Measurements from ENCODE around the gene NOS3.

NOS3 gene

DNA sequence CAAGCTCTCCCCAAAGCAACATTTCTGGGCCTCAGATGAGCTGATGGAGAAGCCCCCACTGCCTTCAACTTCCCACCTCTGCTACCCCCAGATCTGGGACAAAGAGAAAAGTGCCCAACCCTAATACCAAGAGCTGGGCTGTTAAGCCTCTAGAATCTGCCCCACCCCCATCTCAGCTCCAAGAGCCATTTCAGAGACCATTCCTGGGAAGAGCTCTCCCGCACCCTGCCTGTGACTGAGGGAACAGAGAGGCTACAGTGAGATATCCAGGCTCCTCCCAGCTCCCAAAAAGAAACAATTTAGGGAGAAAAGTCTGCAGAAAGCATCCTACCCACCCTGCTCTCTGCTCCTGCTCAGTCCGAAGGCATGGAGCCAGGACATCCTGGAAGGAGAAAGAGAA, 10.2 kb upstream of the NOS3 start:
- peak; percentile 38 for DNase-seq

DNA sequence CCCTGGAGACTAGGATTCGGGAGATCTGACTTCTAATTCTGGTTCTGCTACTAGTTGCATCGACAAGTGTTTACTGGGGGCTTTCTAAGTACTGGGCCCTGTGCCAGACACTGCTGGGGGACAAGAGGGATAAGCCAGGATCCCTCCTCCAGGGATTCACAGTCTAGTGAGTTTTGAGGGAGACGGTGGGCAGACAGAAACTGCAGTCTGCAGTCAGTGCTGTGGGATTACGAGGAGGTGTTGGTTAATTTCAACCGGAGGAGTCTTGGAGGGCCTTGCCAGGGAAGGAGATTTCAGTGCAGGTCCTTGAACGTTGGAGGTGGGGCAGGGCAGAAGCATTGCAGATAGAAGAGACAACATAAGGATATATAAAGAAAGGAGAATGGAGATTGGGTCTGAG, 9.2 kb upstream of the NOS3 start:
- DNase-seq, result peak; percentile 67

DNA sequence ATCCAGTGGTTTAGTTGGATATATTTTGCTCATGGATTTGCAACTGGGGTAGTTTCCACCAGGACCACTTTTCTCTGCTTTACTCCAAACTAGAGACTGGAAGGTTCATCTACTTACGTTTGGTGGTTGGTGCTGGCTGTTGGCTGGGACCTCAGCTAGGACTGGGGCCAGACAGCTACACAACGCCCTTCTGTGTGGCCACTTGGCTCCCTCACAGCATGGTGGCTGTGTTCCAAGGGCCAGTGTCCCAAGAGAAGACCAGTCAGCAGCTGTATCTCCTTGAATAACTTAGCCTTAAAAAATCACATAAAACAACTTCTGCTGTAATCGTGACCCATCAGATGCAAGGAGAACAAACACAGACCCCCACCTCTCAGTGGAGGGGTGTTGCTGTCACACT, 8.5 kb upstream of the NOS3 start:
- no peak for DNase-seq

DNA sequence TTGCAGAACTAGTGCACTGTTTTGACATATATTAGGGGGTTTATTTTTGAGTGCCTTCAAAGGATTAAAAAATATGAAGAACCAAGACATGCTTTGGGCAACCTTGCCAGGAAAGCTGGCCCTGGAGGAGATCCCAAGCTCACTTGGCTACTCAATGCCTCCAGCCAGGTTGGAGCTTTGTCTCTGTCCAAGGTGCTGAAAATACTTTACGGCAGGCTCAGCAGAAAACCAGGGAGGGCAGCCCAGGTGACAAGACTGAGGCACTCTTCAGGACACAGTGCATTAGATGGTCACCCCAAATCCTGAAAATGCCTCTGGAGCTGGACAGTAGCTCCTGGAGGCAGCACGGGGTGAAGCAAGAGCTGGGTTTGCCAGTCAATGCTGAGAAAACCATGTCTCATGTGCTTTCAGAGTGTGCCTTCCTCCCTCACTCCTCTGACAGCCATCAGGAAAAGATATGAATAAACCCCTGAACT, 6.9 kb upstream of the NOS3 start:
- no peak for DNase-seq

- DNase-seq, result peak; percentile 6
Observed at GRCh38 chr7:150986099-150986512, 4.7 kb upstream of the NOS3 start.

GRCh38 chr7:150986556-150986955, 4.3 kb upstream of the NOS3 start:
- DNase-seq, result no peak

DNA sequence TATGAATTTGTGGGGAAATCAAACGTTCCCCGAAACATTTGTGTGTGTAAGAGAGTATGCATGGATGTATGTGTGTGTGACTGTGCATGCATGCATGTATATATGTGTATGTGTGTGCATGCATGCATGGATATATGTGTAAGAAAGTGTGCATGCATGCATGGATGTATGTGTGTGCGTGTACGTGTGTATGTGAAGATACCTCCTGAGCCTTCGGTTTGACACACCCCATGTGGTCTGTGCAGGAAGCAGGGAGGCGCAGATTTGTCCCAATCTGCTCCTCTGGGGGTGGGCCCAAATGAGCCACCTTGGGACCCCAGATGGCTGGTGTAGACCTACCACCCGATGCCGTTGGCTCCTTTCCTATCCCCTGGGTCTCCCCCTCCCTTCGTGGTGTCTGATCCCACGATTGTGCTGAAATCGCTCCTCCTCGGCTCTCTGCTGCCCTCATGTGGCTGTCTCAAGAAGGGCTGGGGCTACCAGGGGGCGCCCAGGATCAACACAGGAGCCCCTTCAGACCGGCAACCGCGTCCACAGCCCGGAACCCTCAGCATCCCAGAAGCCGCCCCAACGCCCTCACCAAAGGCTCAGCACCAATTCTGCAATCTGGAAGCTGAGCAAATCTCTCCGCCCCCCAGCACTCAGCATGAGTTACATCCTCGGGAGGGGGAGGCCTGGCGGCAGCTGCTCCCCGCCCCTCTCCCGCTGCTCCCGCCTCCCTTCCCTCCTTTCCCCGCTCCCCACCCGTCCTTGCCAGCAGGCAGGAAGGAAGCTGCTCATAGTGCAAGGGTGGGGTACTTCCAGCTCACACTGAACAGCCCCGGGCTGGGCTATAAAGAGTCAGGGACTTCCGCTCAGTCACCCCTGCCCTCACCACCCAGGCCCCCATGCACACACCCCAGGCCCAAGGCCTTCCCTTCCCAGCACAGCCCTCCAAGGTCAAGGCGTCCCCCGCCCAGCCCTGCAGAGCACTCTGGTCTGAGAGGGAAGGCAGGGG, 2.3 kb upstream of the NOS3 start:
- peak; percentile 41 for DNase-seq

DNA sequence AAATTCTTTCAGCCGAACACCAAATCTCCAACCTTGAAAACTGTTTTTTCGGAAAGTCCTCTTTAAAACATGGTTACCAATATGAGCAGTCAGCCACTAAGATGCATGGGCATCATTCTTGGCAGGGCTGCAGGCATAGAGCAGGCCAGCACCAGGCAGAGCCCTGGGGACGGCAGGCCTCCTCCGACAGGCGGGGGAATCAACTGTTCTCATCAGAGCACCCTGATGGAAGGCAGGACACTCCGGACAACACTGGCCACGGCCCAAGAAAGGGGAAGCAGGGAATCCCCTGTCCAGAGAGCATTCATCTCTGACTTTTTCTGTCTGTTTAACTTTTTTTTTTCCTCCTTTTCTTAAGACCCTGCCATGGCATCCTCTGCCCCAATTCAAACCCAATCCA, 1.4 kb upstream of the NOS3 start:
- DNase-seq, result no peak

DNA sequence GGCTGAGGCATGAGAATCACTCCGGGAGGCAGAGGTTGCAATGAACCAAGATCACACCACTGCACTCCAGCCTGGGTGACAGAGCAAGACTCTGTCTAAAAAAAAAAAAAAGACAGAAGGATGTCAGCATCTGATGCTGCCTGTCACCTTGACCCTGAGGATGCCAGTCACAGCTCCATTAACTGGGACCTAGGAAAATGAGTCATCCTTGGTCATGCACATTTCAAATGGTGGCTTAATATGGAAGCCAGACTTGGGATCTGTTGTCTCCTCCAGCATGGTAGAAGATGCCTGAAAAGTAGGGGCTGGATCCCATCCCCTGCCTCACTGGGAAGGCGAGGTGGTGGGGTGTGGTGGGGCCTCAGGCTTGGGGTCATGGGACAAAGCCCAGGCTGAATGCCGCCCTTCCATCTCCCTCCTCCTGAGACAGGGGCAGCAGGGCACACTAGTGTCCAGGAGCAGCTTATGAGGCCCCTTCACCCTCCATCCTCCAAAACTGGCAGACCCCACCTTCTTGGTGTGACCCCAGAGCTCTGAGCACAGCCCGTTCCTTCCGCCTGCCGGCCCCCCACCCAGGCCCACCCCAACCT, 1.3 kb downstream of the NOS3 start:
- no peak for DNase-seq

- DNase-seq, result no peak
Observed at GRCh38 chr7:150992833-150993302, 2.1 kb downstream of the NOS3 start.

- no peak for DNase-seq
Observed at GRCh38 chr7:150993511-150993910, 2.7 kb downstream of the NOS3 start.

GRCh38 chr7:150994141-150994837, 3.5 kb downstream of the NOS3 start:
- no peak for DNase-seq

DNA sequence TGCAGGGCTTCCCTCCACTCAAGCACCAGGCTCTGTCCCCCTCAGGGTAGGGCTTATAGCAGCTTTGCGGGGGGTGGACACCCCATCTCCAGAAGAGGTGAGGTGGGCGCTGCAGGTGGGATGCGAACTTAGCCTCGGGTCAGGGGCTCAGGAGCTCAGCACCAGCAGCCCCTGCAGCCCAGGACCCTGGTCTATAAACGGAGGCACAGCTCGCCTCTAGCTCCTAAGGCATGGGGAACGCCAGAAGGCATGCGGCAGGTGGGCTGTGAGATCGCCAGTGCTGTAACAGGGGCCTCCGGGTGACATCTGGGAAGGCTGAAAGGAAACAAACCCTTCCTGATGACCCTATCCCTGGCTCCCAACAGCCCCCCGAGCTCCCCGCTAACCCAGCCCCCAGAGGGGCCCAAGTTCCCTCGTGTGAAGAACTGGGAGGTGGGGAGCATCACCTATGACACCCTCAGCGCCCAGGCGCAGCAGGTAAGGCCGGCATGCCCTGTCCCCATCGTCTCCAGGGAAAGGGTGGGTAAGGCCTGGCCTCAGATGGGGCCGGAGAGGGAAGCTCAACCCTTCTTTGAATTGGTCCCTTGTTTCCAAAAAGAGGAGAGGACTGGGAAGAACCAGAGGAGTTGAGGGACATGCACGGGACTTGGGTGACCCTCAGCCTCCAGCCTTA, 4.2 kb downstream of the NOS3 start:
- DNase-seq, result no peak

DNA sequence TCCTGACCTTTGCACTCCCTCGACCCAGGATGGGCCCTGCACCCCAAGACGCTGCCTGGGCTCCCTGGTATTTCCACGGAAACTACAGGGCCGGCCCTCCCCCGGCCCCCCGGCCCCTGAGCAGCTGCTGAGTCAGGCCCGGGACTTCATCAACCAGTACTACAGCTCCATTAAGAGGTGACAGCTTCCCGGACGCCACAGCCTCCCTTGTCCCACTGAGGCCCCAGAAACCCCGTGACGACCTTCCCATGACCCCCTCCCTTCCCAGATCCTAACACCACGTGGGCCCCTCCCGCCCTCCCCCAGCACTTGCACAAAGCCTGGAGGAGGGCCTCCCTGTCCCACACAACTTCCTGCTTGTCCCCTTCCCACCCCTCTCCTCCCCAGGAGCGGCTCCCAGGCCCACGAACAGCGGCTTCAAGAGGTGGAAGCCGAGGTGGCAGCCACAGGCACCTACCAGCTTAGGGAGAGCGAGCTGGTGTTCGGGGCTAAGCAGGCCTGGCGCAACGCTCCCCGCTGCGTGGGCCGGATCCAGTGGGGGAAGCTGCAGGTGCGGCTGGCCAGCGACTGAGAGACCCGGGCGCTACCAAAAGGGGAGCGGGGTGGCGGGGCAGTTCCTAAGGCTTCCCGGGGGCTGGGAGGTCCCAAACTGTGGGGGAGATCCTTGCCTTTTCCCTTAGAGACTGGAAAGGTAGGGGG, 5.7 kb downstream of the NOS3 start:
- DNase-seq, result no peak

GRCh38 chr7:150997075-150997511, 6.3 kb downstream of the NOS3 start:
- no peak for DNase-seq

GRCh38 chr7:150997817-150998216, 7.0 kb downstream of the NOS3 start:
- DNase-seq, result no peak

- DNase-seq, result no peak
Observed at GRCh38 chr7:150998341-150998740, 7.5 kb downstream of the NOS3 start.

DNA sequence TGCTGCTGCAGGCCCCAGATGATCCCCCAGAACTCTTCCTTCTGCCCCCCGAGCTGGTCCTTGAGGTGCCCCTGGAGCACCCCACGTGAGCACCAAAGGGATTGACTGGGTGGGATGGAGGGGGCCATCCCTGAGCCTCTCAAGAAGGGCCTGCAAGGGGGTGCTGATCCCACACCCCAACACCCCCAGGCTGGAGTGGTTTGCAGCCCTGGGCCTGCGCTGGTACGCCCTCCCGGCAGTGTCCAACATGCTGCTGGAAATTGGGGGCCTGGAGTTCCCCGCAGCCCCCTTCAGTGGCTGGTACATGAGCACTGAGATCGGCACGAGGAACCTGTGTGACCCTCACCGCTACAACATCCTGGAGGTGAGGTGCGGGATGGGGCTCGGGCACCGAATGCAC, 8.2 kb downstream of the NOS3 start:
- no peak for DNase-seq

GRCh38 chr7:150999497-151000230, 8.8 kb downstream of the NOS3 start:
- DNase-seq, result no peak

DNA sequence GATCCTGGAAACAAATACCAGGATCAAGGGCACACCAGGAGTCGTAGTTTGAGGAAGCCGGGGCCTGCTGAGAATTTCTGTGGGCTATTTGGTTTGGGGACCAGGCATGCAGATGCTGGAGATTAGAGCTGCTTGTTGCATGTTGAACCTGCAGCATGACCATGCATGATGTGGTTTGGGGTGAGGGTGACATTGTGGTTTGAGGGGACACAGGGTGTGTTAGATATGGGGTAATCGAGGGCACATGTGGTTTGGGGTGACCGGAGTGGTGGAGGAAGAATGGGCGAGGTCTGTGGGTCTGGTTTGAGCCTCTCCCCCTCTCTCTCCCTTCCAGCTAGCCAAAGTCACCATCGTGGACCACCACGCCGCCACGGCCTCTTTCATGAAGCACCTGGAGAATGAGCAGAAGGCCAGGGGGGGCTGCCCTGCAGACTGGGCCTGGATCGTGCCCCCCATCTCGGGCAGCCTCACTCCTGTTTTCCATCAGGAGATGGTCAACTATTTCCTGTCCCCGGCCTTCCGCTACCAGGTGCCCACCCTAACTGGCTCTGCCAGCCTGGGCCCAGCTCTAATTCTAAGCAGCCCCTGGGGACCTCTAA, 10.2 kb downstream of the NOS3 start:
- no peak for DNase-seq

GRCh38 chr7:151001546-151001945, 10.7 kb downstream of the NOS3 start:
- DNase-seq, result no peak
